ENCODE data around the gene RALGPS1.

Gene RALGPS1

GRCh38 chr9:127258606-127259471 is 344.3 kb downstream of the RALGPS1 start:
- no peak for DNase-seq (ENCODE audit: low spot score)

DNA sequence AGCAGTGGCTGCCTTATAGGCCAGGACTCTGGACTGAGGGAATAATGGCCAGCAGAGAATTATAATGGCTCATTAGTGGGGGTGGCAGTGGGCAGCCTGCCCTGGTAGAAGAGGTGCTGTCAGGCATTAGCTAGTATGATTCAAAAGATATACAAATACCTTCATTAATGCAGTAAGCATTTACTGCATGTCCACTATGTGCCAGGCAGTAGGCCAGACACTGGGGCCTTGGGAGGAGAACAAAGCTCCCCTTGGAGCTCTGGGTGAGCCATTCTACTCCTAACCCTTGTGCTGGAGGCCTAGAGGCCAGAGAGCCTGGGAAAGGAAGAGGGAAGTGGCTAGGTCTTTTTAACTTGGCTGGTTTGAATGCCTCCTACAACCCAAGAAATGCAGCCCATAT is 348.0 kb downstream of the RALGPS1 start:
- no peak for DNase-seq (ENCODE audit: low spot score)

DNA sequence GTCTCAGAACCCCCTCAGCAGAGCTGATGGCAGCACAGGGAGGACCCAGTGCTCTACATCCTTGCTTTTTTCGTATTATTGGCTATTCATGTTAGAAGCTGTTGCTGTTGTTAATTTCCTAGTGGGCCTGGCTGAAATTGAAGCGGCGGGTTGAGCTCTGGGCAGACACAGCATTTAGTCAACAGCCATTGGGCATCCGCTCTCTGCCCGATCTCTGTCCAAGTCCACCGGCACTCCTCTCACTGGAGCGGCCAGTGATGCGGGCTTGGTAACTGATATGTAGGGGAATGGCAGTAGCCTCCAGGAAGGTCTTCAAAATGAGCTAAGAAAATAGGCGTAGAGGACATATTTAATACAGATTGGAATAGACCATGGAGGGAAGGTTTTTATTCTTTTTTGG is 348.7 kb downstream of the RALGPS1 start:
- DNase-seq (ENCODE audit: low spot score): no peak

- no peak for DNase-seq (ENCODE audit: low spot score)
Measured at GRCh38 chr9:127263664-127264063, 349.1 kb downstream of the RALGPS1 start.

GRCh38 chr9:127264462-127265219 is 350.1 kb downstream of the RALGPS1 start, which contains the start of gene GARNL3:
Gene GARNL3, plus strand, starts transcription at chr9:127264774. Its CDS starts 104 bp downstream, at chr9:127264878.
- DNase-seq (ENCODE audit: low spot score): no peak

- no peak for DNase-seq (ENCODE audit: low spot score)
Measured at GRCh38 chr9:127267793-127268525, 353.4 kb downstream of the RALGPS1 start.

- DNase-seq (ENCODE audit: low spot score): no peak
Measured at GRCh38 chr9:127269449-127269848, 354.9 kb downstream of the RALGPS1 start.

Data from SW480 (cell line).